ENCODE measurements around the gene SCD. TPM values are rescaled to one million over a fixed set of nuclear protein-coding genes. Genes with fewer than 3 reads are reported as not detected.
A peak's percentile ranks its signal among the peaks of the same experiment; 100 is the strongest.

Gene SCD
- total and polyA plus RNA-seq, 2 of the 13 experiments (the other 11 are each of a cell fraction or from before 2014, with no cell fraction given) = 492 to 512 TPM

GRCh38 chr10:100370714-100371481 lies 23.9 kb downstream of the SCD start (continued):
- TF ChIP-seq GFI1 (CRISPR knock-in tag; IDR thresholded peaks at IDR 0.05; ENCODE audit: borderline replicate concordance) = no peak; the same call in 1 of the 2 replicates
- TF ChIP-seq ZNF124 (CRISPR knock-in tag; IDR thresholded peaks at IDR 0.05) = no peak
- no peak for TF ChIP-seq MTF2 (CRISPR knock-in tag; IDR thresholded peaks at IDR 0.05; ENCODE audit: borderline replicate concordance)
- no peak for TF ChIP-seq GTF3A (CRISPR knock-in tag; conservative IDR thresholded peaks at IDR 0.05)
- no peak for TF ChIP-seq JUN (CRISPR knock-in tag; IDR thresholded peaks at IDR 0.05)
- peak; percentile 88 for TF ChIP-seq DRAP1 (CRISPR knock-in tag; IDR thresholded peaks at IDR 0.05)
- TF ChIP-seq ZNF619 (CRISPR knock-in tag; IDR thresholded peaks at IDR 0.05) = no peak
- TF ChIP-seq, protein P1, sequence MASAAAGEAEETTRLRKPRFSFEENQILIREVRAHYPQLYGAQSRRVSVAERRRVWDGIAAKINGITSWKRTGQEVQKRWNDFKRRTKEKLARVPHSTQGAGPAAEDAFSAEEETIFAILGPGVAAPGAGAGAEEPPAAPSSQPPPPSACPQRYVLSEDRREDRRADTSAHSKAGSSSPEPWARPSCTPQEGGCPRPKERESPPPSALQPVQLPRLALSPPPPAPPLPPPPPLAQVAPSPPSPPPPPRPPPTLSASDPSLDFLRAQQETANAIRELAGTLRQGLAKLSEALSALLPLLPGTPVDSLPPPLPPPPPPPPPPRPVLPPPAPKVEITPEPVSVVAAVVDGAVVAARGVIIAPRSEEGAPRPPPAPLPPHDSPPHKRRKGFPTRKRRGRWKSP (CRISPR knock-in tag; IDR thresholded peaks at IDR 0.05) = peak; percentile 51; the same call in 1 of the 2 replicates
- TF ChIP-seq U2AF1 (optimal IDR thresholded peaks at IDR 0.05; ENCODE audit: low read depth, low read length) = no peak
- TF ChIP-seq, protein P2, sequence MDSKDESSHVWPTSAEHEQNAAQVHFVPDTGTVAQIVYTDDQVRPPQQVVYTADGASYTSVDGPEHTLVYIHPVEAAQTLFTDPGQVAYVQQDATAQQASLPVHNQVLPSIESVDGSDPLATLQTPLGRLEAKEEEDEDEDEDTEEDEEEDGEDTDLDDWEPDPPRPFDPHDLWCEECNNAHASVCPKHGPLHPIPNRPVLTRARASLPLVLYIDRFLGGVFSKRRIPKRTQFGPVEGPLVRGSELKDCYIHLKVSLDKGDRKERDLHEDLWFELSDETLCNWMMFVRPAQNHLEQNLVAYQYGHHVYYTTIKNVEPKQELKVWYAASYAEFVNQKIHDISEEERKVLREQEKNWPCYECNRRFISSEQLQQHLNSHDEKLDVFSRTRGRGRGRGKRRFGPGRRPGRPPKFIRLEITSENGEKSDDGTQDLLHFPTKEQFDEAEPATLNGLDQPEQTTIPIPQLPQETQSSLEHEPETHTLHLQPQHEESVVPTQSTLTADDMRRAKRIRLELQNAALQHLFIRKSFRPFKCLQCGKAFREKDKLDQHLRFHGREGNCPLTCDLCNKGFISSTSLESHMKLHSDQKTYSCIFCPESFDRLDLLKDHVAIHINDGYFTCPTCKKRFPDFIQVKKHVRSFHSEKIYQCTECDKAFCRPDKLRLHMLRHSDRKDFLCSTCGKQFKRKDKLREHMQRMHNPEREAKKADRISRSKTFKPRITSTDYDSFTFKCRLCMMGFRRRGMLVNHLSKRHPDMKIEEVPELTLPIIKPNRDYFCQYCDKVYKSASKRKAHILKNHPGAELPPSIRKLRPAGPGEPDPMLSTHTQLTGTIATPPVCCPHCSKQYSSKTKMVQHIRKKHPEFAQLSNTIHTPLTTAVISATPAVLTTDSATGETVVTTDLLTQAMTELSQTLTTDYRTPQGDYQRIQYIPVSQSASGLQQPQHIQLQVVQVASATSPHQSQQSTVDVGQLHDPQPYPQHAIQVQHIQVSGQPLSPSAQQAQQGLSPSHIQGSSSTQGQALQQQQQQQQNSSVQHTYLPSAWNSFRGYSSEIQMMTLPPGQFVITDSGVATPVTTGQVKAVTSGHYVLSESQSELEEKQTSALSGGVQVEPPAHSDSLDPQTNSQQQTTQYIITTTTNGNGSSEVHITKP (CRISPR knock-in tag; IDR thresholded peaks at IDR 0.05; ENCODE audit: low read depth) = no peak
- TF ChIP-seq ZNF572 (CRISPR knock-in tag; IDR thresholded peaks at IDR 0.05) = no peak
- TF ChIP-seq HHEX (CRISPR knock-in tag; IDR thresholded peaks at IDR 0.05) = no peak
- no peak for TF ChIP-seq EZH2 (conservative IDR thresholded peaks at IDR 0.05; ENCODE audit: low read depth, low read length)
- TF ChIP-seq ZGPAT (CRISPR knock-in tag; IDR thresholded peaks at IDR 0.05) = peak; percentile 69; the same call in 1 of the 2 replicates
- TF ChIP-seq GRHL1 (CRISPR knock-in tag; conservative IDR thresholded peaks at IDR 0.05) = no peak
- no peak; the same call in 1 of the 2 replicates for TF ChIP-seq ZBTB7B (CRISPR knock-in tag; IDR thresholded peaks at IDR 0.05)
- TF ChIP-seq FOXO1 (CRISPR knock-in tag; IDR thresholded peaks at IDR 0.05) = peak; percentile 79
- no peak; the same call in 1 of the 2 replicates for TF ChIP-seq ZNF337 (CRISPR knock-in tag; IDR thresholded peaks at IDR 0.05; ENCODE audit: borderline replicate concordance, low read depth)
- no peak for TF ChIP-seq CENPT (CRISPR knock-in tag; IDR thresholded peaks at IDR 0.05; ENCODE audit: low read depth)
- 0 out of 2 replicates have a peak, but pooled peaks have one; percentile 5 for TF ChIP-seq NR2F6 (IDR thresholded peaks at IDR 0.05)
- TF ChIP-seq NR2F6 (CRISPR knock-in tag; IDR thresholded peaks at IDR 0.05) = peak; percentile 40; the same call in 1 of the 2 replicates
